Natural killer cell (primary cell): ENCODE data around the gene NCOA1. TPM values are rescaled to one million over a fixed set of nuclear protein-coding genes. Genes with fewer than 3 reads are reported as not detected.

Experiments used
- ATAC-seq, 3 donors: fragments of 150-1000 bp in 2 of 3; fragments of 200-7000 bp in 1 of 3; cut with Tn5 transposase; 1 replicate in 1 of 3; 2 replicates in 2 of 3; pipeline ENCODE4 v1.10.0; 2021; ENCODE audit warnings: mild to moderate bottlenecking in 2 of 3, moderate library complexity in 2 of 3
- DNase-seq, 2 donors: peaks; one replicate each; pipeline versions ENCODE4 v3.0.0 to v3.0.0-alpha.2; 2013 to 2021; ENCODE audit warnings: mixed read lengths in 1 of 2
- H3K27ac ChIP-seq: one replicate; pipeline ENCODE4 v1.5.1; 2013; ENCODE audit warnings: mild to moderate bottlenecking, low read length
- H3K27me3 ChIP-seq: one replicate; pipeline ENCODE4 v1.6.1; 2013; ENCODE audit warnings: low read length; ENCODE audit not compliant: control insufficient read depth, insufficient read depth
- H3K36me3 ChIP-seq: one replicate; pipeline ENCODE4 v1.6.1; 2013; ENCODE audit warnings: low read length; ENCODE audit not compliant: control insufficient read depth, insufficient read depth
- H3K4me1 ChIP-seq: one replicate; pipeline ENCODE4 v1.6.1; 2013; ENCODE audit warnings: low read length; ENCODE audit not compliant: control insufficient read depth, insufficient read depth
- H3K4me3 ChIP-seq: one replicate; pipeline ENCODE4 v1.5.1; 2013; ENCODE audit warnings: low read length
- H3K9me3 ChIP-seq: one replicate; pipeline ENCODE4 v1.6.1; 2013; ENCODE audit warnings: low read length; ENCODE audit not compliant: control insufficient read depth, insufficient read depth
- H3K27ac Mint-ChIP-seq, 2 donors: one replicate each; pipeline ENCODE4 v1.8.0; 2022; ENCODE audit warnings: mild to moderate bottlenecking in 2 of 2, mixed read lengths in 2 of 2, moderate library complexity in 1 of 2
- H3K27me3 Mint-ChIP-seq, 2 donors: one replicate each; pipeline ENCODE4 v1.8.0; 2022; ENCODE audit warnings: low read depth in 2 of 2, mixed read lengths in 2 of 2
- H3K36me3 Mint-ChIP-seq: one replicate; pipeline ENCODE4 v1.8.0; 2022; ENCODE audit warnings: mixed read lengths
- H3K4me1 Mint-ChIP-seq, 2 donors: one replicate each; pipeline ENCODE4 v1.8.0; 2022; ENCODE audit warnings: mixed read lengths in 2 of 2
- H3K4me3 Mint-ChIP-seq: one replicate; pipeline ENCODE4 v1.8.0; 2022; ENCODE audit warnings: mild to moderate bottlenecking, moderate library complexity, mixed read lengths
- H3K9me3 Mint-ChIP-seq, 2 donors: one replicate each; pipeline ENCODE4 v1.8.0; 2022; ENCODE audit warnings: mixed read lengths in 2 of 2
- CTCF ChIP-seq: fragments of 200-600 bp; IDR thresholded peaks from one replicate; pipeline ENCODE4 v1.8.0; 2022; ENCODE audit warnings: antibody characterized with exemption
- WGBS: methylation state at CpG from one replicate; pipeline ENCODE4 v1.1.7; 2013; ENCODE audit warnings: missing lambda C conversion rate; ENCODE audit not compliant: insufficient coverage; 5-methylcytosine and 5-hydroxymethylcytosine counted together
- intact Hi-C: fragments of 100-400 bp; cut with micrococcal nuclease; formaldehyde crosslinking; loops from one replicate; pipeline ENCODE4 v1.14.2; 2022
- total RNA-seq, 4 donors: library from RNA; stranded (reverse); fragments of 120-200 nt in 1 of 4; gene quantifications; one replicate each; pipeline versions ENCODE4 v1.2.3 to v1.2.4, GENCODE V29; 2013 to 2022

The NCOA1 gene
- total RNA-seq, 3 donors from 2014 or later (not counting 1 experiment from before 2014, with no cell fraction given): 122 to 149 (median 124) TPM

- peak overlapping the region in 1 of 2 donors; percentile 0 for H3K27ac Mint-ChIP-seq
- H3K4me1 Mint-ChIP-seq: peaks cover 75 to 77% of the 10 kb centered on the region in 2 donors
- TF ChIP-seq CTCF: no peak
- no peaks in the 10 kb centered on the region for H3K9me3 ChIP-seq
- H3K27me3 Mint-ChIP-seq: no peaks in the 10 kb centered on the region
- DNase-seq (no peak), ATAC-seq (no peak)
- H3K36me3 ChIP-seq: no peaks in the 10 kb centered on the region
- H3K36me3 Mint-ChIP-seq: no peaks in the 10 kb centered on the region
- H3K4me3 ChIP-seq: no peak overlapping the region
- intact Hi-C loops: loop anchor here (10.0 kb wide), 1 partner anchor 237 kb away; no protein-coding TSS in a partner anchor
- H3K27ac ChIP-seq: no peak overlapping the region
- H3K4me3 Mint-ChIP-seq: peak overlapping the region; percentile 40
- no peaks in the 10 kb centered on the region for H3K4me1 ChIP-seq
- H3K27me3 ChIP-seq: no peaks in the 10 kb centered on the region
- no peaks in the 10 kb centered on the region for H3K9me3 Mint-ChIP-seq
Measured at GRCh38 chr2:24497685-24498084, 6.6 kb downstream of the NCOA1 start.

- H3K27me3 Mint-ChIP-seq: no peaks in the 10 kb centered on the region
- no peak for TF ChIP-seq CTCF
- intact Hi-C loops: loop anchor here (10.0 kb wide), 1 partner anchor 237 kb away; no protein-coding TSS in a partner anchor
- no peak for DNase-seq
- no peaks in the 10 kb centered on the region for H3K36me3 Mint-ChIP-seq
- no peak overlapping the region for H3K4me3 ChIP-seq
- ATAC-seq: no peak
- H3K27ac ChIP-seq: no peak overlapping the region
- H3K4me1 ChIP-seq: no peaks in the 10 kb centered on the region
- no peaks in the 10 kb centered on the region for H3K9me3 ChIP-seq
- no peak overlapping the region for H3K4me3 Mint-ChIP-seq
- 95% methylated on average over 3 of the region's 4 CpGs for WGBS
- H3K9me3 Mint-ChIP-seq: no peaks in the 10 kb centered on the region
- no peaks in the 10 kb centered on the region for H3K36me3 ChIP-seq
- H3K27me3 ChIP-seq: no peaks in the 10 kb centered on the region
- H3K27ac Mint-ChIP-seq: peak overlapping the region in 1 of 2 donors; percentile 0
- peaks cover 75 to 77% of the 10 kb centered on the region in 2 donors for H3K4me1 Mint-ChIP-seq
Measured at GRCh38 chr2:24498121-24498520, 7.1 kb downstream of the NCOA1 start.

GRCh38 chr2:24501813-24502212, 10.8 kb downstream of the NCOA1 start:
- H3K9me3 Mint-ChIP-seq: no peaks in the 10 kb centered on the region
- Histone ChIP-seq H3K27me3 (no peaks in the 10 kb centered on the region), H3K9me3 (no peaks in the 10 kb centered on the region), H3K4me1 (no peaks in the 10 kb centered on the region), H3K36me3 (no peaks in the 10 kb centered on the region), H3K27ac (no peak overlapping the region), H3K4me3 (no peak overlapping the region)
- peaks cover 73 to 81% of the 10 kb centered on the region in 2 donors for H3K4me1 Mint-ChIP-seq
- DNase-seq (no peak), ATAC-seq (no peak)
- no peak for TF ChIP-seq CTCF
- no peaks in the 10 kb centered on the region for H3K27me3 Mint-ChIP-seq
- no peak overlapping the region for H3K4me3 Mint-ChIP-seq
- H3K36me3 Mint-ChIP-seq: no peaks in the 10 kb centered on the region
- WGBS: 89% methylated on average over 2 of the region's 2 CpGs
- intact Hi-C loops: loop anchor here (5.0 kb wide), 1 partner anchor 35 kb away; no protein-coding TSS in a partner anchor
- no peak overlapping the region for H3K27ac Mint-ChIP-seq
